ENCODE measurements around the gene AMMECR1L. TPM values are rescaled to one million over a fixed set of nuclear protein-coding genes. Genes with fewer than 3 reads are reported as not detected.
A peak's percentile ranks its signal among the peaks of the same experiment; 100 is the strongest.
"Not testable (repeated sequence)": the region's sequence is repeated elsewhere in the genome, so short reads cannot be mapped to it uniquely, and the experiment has no call there.

AMMECR1L gene
- total and polyA plus RNA-seq, 2 experiments from 2014 or later: 13.2 to 19.0 TPM

GRCh38 chr2:127887082-127887775, 1.5 kb upstream of the AMMECR1L start:
- Histone ChIP-seq H3K9me3 (ENCODE audit: low read depth) (no peaks in the 10 kb centered on the region), H3K27ac (peak overlapping the region; percentile 96), H3K79me2 (ENCODE audit: insufficient read depth) (peaks cover 51% of the 10 kb centered on the region), H3K9me2 (ENCODE audit: insufficient read depth) (no peaks in the 10 kb centered on the region), H2AFZ (peak overlapping the region; percentile 20), H4K20me1 (ENCODE audit: insufficient read depth) (no peaks in the 10 kb centered on the region), H3K9ac (peak overlapping the region; percentile 93), H3F3A (ENCODE audit: insufficient read depth) (peaks cover 28% of the 10 kb centered on the region), H3K4me2 (ENCODE audit: unreplicated experiment) (peak overlapping the region; percentile 83), H3K4me1 (ENCODE audit: insufficient read depth) (peaks cover 21% of the 10 kb centered on the region), H3K27me3 (replicated peaks; ENCODE audit: insufficient read depth) (no peaks in the 10 kb centered on the region), H3K4me3 (peak overlapping the region; percentile 85), H3K36me3 (ENCODE audit: low read depth) (peaks cover 17% of the 10 kb centered on the region)
- WGBS, 2 experiments (ENCODE audit: low coverage in 1 of 2, low lambda C conversion rate in 2 of 2, missing lambda C conversion rate in 2 of 2): 22 to 29% methylated on average over 8 of the region's 8 CpGs
- no peak for TF ChIP-seq EZH2phosphoT487 (IDR thresholded peaks at IDR 0.05; ENCODE audit: insufficient read depth, low read depth)
- TF ChIP-seq EZH2 (IDR thresholded peaks at IDR 0.05; ENCODE audit: insufficient read depth, poor library complexity, severe bottlenecking): no peak
- in situ Hi-C loops (cut with MboI): no loop called here
- peak; percentile 32 for DNase-seq

- Histone ChIP-seq H3K4me3 (peak overlapping the region; percentile 85), H3K9ac (peak overlapping the region; percentile 93), H2AFZ (peak overlapping the region; percentile 67), H3K79me2 (ENCODE audit: insufficient read depth) (peaks cover 57% of the 10 kb centered on the region), H3K4me1 (ENCODE audit: insufficient read depth) (peaks cover 21% of the 10 kb centered on the region), H3F3A (ENCODE audit: insufficient read depth) (peaks cover 28% of the 10 kb centered on the region), H3K36me3 (ENCODE audit: low read depth) (peaks cover 24% of the 10 kb centered on the region), H3K4me2 (ENCODE audit: unreplicated experiment) (peak overlapping the region; percentile 83), H3K27ac (peak overlapping the region; percentile 96)
- in situ Hi-C loops (cut with MboI); H3K9me3 ChIP-seq (ENCODE audit: low read depth); H3K9me2 ChIP-seq (ENCODE audit: insufficient read depth); H4K20me1 ChIP-seq (ENCODE audit: insufficient read depth); H3K27me3 ChIP-seq (replicated peaks; ENCODE audit: insufficient read depth): not testable (repeated sequence)
- WGBS, 2 experiments (ENCODE audit: low coverage in 1 of 2, low lambda C conversion rate in 2 of 2, missing lambda C conversion rate in 2 of 2): 0% methylated on average over 23 to 30 of the region's 32 CpGs
- peak; percentile 49 for DNase-seq
These were observed 808 bp upstream of the AMMECR1L start for GRCh38 chr2:127886593-127886935.

GRCh38 chr2:127884861-127885740, 655 bp downstream of the AMMECR1L start:
- H3K4me2 ChIP-seq (ENCODE audit: unreplicated experiment): peak overlapping the region; percentile 98
- WGBS, 2 experiments (ENCODE audit: low coverage in 1 of 2, low lambda C conversion rate in 2 of 2, missing lambda C conversion rate in 2 of 2): 2 to 17% methylated on average over 1 to 24 of the region's 61 CpGs
- H4K20me1 ChIP-seq (ENCODE audit: insufficient read depth); in situ Hi-C loops (cut with MboI); H3K9me2 ChIP-seq (ENCODE audit: insufficient read depth); H3K27me3 ChIP-seq (replicated peaks; ENCODE audit: insufficient read depth); H3K9me3 ChIP-seq (ENCODE audit: low read depth): not testable (repeated sequence)
- peak overlapping the region; percentile 93 for H3K9ac ChIP-seq
- peak overlapping the region; percentile 85 for H3K4me3 ChIP-seq
- peaks cover 28% of the 10 kb centered on the region for H3F3A ChIP-seq (ENCODE audit: insufficient read depth)
- H3K79me2 ChIP-seq (ENCODE audit: insufficient read depth): peaks cover 72% of the 10 kb centered on the region
- peak overlapping the region; percentile 47 for H2AFZ ChIP-seq
- peak overlapping the region; percentile 96 for H3K27ac ChIP-seq
- DNase-seq: peak; percentile 46
- H3K4me1 ChIP-seq (ENCODE audit: insufficient read depth): peaks cover 21% of the 10 kb centered on the region
- H3K36me3 ChIP-seq (ENCODE audit: low read depth): peaks cover 26% of the 10 kb centered on the region

- TF ChIP-seq EZH2 (IDR thresholded peaks at IDR 0.05; ENCODE audit: insufficient read depth, poor library complexity, severe bottlenecking) (no peak), EZH2phosphoT487 (IDR thresholded peaks at IDR 0.05; ENCODE audit: insufficient read depth, low read depth) (no peak)
These were observed 1.3 kb downstream of the AMMECR1L start for GRCh38 chr2:127884436-127884835.

More at GRCh38 chr2:127884436-127884835, 1.3 kb downstream of the AMMECR1L start:
- peaks cover 4% of the 10 kb centered on the region; the same call in 1 of the 2 replicates for H4K20me1 ChIP-seq (ENCODE audit: insufficient read depth)
- WGBS, 2 experiments (ENCODE audit: low coverage in 1 of 2, low lambda C conversion rate in 2 of 2, missing lambda C conversion rate in 2 of 2): 1 to 6% methylated on average over 10 of the region's 10 CpGs
- H3K9me2 ChIP-seq (ENCODE audit: insufficient read depth): no peaks in the 10 kb centered on the region
- H3K9me3 ChIP-seq (ENCODE audit: low read depth): no peaks in the 10 kb centered on the region
- peaks cover 28% of the 10 kb centered on the region for H3F3A ChIP-seq (ENCODE audit: insufficient read depth)
- H3K4me1 ChIP-seq (ENCODE audit: insufficient read depth): peaks cover 21% of the 10 kb centered on the region
- H3K27me3 ChIP-seq (replicated peaks; ENCODE audit: insufficient read depth): no peaks in the 10 kb centered on the region
- H3K4me3 ChIP-seq: peak overlapping the region; percentile 85
- peaks cover 79% of the 10 kb centered on the region for H3K79me2 ChIP-seq (ENCODE audit: insufficient read depth)
- peak overlapping the region; percentile 93 for H3K9ac ChIP-seq
- peak overlapping the region; percentile 96 for H3K27ac ChIP-seq
- peak; percentile 83 for DNase-seq
- H3K4me2 ChIP-seq (ENCODE audit: unreplicated experiment): peak overlapping the region; percentile 98
- in situ Hi-C loops (cut with MboI): no loop called here
- peak overlapping the region; percentile 47 for H2AFZ ChIP-seq
- H3K36me3 ChIP-seq (ENCODE audit: low read depth): peaks cover 26% of the 10 kb centered on the region

All from GM23248 (cell line).